Fibroblast of the aortic adventitia (primary cell): ENCODE results near the gene EMD. TPM values are rescaled to one million over a fixed set of nuclear protein-coding genes. Genes with fewer than 3 reads are reported as not detected.
"Not testable (repeated sequence)": the region's sequence is repeated elsewhere in the genome, so short reads cannot be mapped to it uniquely, and the experiment has no call there.

Experiments
- DNase-seq: peaks from one replicate; pipeline ENCODE4 v3.0.0-alpha.2; 2010; ENCODE audit warnings: low read depth
- H3K4me3 ChIP-seq: 2 replicates; pipeline ENCODE4 v1.5.1; 2011; ENCODE audit warnings: low read depth, mild to moderate bottlenecking, control low read depth, low read length, moderate library complexity
- CTCF ChIP-seq: IDR thresholded peaks from 2 replicates; pipeline ENCODE4 v1.5.1; 2011; ENCODE audit warnings: mild to moderate bottlenecking, low read length, control low read depth, inconsistent platforms; ENCODE audit not compliant: insufficient read depth
- total RNA-seq: library from RNA; depleted of rRNA; stranded (reverse); fragments of >200 nt; gene quantifications from 2 replicates; pipeline ENCODE4 v1.2.3, GENCODE V29; 2012; ENCODE audit warnings: low replicate concordance

EMD gene
- total RNA-seq, 1 donor: 29.9 TPM

DNA sequence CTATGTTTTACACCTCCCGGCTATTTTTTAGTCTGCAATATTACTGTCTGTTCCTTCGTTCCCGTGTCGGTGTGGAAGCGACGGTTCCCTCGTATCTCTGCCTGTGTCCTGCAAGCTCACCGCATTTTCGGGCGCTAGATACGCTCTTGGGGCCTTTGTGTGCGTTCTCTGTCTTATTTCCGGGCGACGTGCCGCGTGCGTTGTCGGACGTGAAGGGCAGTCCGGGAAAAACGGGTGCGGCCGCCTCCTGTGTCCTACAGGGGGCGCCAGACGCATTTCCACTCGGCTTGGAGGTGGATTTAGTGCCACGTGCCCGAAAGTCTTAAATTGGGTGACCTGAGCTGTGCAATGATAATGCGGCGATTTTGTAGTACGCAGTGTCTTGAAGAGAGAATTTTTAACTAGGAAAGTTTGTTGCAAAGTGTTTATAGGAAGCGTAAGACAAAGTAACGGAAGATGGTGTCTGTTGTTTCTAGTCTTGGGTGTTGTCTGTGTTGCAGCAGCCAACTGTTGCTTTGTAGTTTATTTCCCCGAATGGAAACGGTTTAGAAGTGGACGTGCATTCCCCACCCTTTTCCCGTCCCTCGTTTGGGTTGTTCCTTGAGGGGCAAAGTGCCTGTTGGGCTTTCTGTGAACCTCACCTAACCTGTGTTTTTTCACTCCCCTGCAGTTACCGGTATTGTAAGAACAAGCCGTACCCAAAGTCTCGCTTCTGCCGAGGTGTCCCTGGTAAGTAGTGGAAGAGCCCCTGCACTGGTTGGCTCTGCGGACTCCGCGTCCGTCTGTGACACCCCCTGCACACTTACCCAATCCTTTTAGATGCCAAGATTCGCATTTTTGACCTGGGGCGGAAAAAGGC lies 19.8 kb downstream of the EMD start:
- peak; percentile 82 for DNase-seq
- peak; percentile 79 for TF ChIP-seq CTCF
- peak overlapping the region; percentile 71 for H3K4me3 ChIP-seq

- TF ChIP-seq CTCF: no peak
- DNase-seq: no peak
- H3K4me3 ChIP-seq: peak overlapping the region; percentile 71
Measured at GRCh38 chrX:154399527-154400368, 20.7 kb downstream of the EMD start.

GRCh38 chrX:154400369-154400817 lies 21.3 kb downstream of the EMD start:
- peak overlapping the region; percentile 71 for H3K4me3 ChIP-seq
- DNase-seq: not testable (repeated sequence)

GRCh38 chrX:154401045-154401799 lies 22.1 kb downstream of the EMD start:
- H3K4me3 ChIP-seq: no peak overlapping the region
- DNase-seq: peak; percentile 48
- TF ChIP-seq CTCF: no peak

GRCh38 chrX:154401918-154402621 lies 23.0 kb downstream of the EMD start:
- peak; percentile 26 for DNase-seq
- H3K4me3 ChIP-seq: no peak overlapping the region
- no peak for TF ChIP-seq CTCF

GRCh38 chrX:154402622-154403127 lies 23.6 kb downstream of the EMD start:
- DNase-seq: no peak
- no peak overlapping the region for H3K4me3 ChIP-seq
- TF ChIP-seq CTCF: no peak
